NCI-H2171 treated with DMSO at 0.1 percent for 48 hours (cell line): ENCODE data around the gene FSIP1.

ENCODE experiments used
- DNase-seq: peaks from one replicate; lab custom pipeline; 2025; lab: John Stamatoyannopoulos, UW

The FSIP1 gene

DNA sequence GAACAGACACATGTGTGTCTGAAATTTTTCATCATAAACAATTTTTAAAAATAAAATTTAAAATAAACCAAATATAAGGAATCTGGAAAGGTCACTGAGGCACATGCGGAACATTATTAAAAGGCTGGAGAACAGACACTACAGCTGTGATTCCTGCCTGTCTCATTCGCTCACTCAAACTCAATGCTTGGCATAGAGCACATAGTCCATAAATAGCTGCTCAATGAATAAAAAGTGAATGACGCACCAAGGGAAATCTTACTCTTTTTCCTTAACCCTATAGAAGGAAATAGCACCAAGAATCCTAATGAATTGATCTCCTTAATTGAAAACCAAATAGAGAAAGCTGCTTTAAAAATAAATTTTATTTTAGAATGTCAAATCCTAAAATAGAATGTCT lies 98.4 kb downstream of the FSIP1 start:
- no peak for DNase-seq

- DNase-seq, result no peak
Measured at GRCh38 chr15:39682366-39682765, 100.3 kb downstream of the FSIP1 start.

GRCh38 chr15:39680868-39681267 lies 101.8 kb downstream of the FSIP1 start:
- no peak for DNase-seq

GRCh38 chr15:39672666-39673065 lies 110.0 kb downstream of the FSIP1 start:
- DNase-seq, result no peak

DNA sequence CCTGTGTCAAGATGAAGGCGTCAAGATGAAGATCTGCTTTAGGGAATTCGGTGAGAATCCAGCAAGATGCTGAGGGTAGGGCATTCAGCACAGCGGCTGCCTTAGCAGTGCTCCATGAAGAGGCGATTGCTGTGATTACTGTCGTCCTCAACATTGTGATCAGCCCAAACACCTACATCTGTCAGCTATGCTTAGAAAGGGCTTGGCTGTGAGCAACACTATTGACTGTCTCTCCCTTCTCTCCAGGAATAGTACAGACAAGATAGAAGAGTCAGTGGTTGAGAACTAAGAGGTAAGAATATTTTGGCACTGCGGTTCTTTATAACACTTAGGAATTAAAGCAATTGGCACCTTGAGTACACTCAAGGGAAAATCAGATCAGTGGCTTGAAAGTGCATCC lies 110.5 kb downstream of the FSIP1 start:
- no peak for DNase-seq

GRCh38 chr15:39670687-39671086 lies 112.0 kb downstream of the FSIP1 start:
- no peak for DNase-seq

DNA sequence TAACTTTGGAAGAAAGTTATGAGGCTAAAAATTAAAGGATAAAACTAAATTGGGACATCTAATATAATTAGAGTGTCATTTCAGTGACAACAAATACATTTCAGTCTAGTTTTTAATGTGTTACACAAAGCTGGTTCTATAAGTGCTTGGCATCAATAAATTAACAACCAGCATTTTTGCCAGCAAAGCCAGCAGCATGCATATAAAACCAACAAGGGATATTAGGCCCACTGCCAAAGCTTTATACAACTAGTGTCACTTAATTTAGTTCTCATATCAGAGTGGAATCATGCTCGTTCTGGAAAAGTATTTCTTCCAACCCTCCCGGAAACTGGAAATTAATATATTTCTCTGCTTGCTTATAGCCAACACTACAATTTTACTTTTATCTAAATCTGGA lies 113.0 kb downstream of the FSIP1 start:
- DNase-seq, result no peak

- DNase-seq, result no peak
Measured at GRCh38 chr15:39669241-39669640, 113.4 kb downstream of the FSIP1 start.

DNA sequence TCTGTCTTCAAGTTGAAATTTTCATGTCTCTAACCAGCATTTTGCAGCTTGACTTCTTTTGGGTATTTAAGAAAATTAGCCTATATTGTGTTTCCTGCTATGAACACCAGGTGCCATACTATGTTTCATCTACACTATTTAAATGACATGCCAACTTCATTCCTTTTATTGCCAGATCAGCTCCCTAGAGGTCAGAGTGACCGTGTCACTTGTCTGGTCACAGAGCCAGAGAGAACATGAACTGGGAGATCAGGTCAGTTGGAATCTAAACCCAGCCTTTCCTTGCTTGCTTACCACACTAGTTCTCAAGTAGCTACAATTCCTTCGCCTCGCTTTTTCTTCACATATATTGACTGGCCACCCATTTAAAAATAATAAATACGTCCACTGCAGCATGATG lies 114.2 kb downstream of the FSIP1 start:
- DNase-seq, result no peak

DNA sequence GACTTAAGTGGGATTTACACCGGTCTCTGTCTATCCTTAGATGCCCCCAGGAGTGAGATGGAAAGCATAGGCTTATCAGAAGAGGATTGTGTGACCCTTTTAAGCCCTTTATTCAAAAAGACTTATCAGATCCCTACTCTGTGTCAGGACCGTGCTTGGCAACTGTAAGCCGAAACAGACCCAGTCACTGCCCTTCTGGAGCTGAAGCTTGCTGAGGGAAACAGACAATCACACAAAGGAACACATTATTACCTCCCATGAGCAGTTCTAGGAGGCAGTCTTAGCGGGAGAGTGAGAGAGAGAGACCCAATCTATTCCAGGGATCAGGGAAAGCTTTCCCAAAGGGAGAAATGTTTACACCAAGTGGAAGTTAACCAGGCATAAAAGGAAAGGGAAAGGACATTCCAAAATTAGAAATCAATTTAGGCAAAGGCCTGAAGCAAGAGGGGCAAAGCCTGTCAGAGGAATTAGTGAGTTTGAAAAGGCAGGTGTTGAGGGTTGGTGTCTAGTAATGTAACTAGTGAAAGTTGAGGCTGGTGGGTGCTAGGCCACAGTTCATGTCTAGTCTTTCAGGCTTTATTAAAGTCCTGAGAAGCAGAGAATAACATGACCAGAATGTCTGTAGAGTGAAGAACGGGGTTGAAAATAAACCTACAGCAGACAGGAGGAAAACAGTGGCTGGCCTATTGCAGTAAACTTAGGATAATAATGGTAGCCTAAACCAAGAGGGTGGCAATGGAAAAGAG lies 115.1 kb downstream of the FSIP1 start:
- no peak for DNase-seq

GRCh38 chr15:39666677-39667076 lies 116.0 kb downstream of the FSIP1 start:
- DNase-seq, result no peak

DNA sequence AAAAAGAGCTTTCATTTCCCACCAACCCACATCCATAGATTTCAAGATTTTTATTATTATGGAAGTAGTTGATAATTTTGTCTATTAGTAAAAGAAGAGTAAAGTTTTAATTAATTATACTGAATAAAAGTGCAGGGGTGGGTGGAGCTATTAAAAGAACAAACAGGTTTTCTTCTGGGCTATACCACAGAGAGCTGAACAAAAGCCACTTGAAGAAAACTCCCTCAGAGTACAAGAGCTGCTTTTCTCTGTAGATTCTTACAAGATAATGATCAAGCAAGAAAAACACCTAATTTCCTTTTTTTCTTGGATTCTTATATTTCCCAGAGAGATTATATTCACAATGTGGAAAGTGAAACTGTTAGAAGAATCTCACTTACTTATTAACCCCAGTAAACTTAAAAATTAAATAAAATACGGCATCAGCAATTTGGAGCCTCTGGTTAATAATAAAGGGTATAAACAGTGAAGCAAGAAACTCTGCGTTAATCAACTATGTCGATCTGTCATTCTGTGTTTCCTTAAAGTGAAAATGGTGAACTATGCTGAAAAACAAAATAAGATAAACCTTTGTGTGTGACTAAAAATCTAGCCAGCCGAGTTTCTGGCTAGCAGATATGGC lies 116.9 kb downstream of the FSIP1 start:
- DNase-seq, result no peak

DNA sequence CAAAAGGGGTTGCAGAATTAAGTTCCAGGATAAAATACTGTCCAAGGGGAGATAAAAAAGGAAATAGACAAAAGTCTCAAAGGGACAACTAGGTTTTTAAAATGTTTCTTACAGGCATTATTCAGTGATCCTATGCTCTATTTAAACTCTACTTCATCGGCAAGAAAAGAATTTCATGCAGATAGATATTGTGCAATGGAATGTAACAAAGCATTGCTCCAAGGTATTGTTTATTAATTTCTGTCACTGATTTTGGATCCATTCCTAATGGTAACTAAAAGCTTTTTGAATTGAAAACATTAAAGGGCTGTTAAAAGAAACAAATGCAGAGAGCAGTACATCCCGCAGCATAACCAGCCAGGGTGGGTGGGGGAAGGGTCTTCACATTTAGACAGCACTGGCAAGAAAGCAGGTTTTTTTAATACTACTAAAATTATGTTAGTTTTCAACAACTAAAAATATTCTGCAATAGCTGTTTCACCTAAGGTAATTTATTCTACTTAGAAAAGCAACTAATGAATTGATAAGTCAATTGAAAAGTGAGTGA lies 118.9 kb downstream of the FSIP1 start:
- DNase-seq, result no peak

GRCh38 chr15:39661776-39662175 lies 120.9 kb downstream of the FSIP1 start:
- DNase-seq, result no peak

GRCh38 chr15:39658740-39659139 lies 123.9 kb downstream of the FSIP1 start:
- no peak for DNase-seq

GRCh38 chr15:39657668-39658067 lies 125.0 kb downstream of the FSIP1 start:
- DNase-seq, result no peak

- no peak for DNase-seq
Measured at GRCh38 chr15:39657181-39657580, 125.5 kb downstream of the FSIP1 start.

- no peak for DNase-seq
Measured at GRCh38 chr15:39654304-39654703, 128.3 kb downstream of the FSIP1 start.

- DNase-seq, result no peak
Measured at GRCh38 chr15:39651881-39652280, 130.8 kb downstream of the FSIP1 start.

- no peak for DNase-seq
Measured at GRCh38 chr15:39651295-39651694, 131.3 kb downstream of the FSIP1 start.

DNA sequence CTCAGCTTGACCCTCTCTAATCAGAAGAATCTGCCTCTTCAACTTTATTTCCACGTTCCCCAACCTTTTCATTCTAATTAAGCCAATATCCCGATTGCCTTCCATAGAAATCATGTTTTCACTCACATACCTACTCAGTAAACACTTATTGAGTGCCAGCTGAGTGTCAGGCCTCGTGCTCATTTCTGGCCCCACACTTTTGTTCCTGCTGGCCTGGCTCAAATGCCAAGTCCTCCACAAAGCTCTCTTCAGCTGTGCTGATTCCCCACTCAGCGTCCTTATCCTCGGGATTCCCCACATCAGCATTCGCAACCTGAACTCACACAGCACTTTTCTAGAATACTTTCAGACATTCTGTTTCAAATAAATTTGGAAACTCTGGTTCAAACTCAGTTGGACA lies 132.9 kb downstream of the FSIP1 start:
- DNase-seq, result no peak

DNA sequence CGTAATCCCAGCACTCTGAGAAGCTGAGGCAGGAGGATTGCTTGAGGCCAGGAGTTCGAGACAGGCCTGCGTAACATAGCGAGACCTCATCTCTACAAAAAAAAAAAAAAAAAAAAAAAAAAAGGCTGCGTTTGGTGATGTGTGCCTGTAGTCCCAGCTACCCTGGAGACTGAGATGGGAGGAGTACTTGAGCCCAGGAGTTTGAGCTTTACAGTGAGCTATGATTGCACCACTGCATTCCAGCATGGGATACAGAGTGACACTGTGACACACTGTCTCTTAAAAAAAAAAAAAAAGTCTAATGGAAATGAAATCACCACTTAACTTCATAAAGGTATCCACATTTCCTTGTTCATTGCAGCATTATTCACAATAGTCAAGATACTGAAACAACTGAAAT lies 136.2 kb downstream of the FSIP1 start:
- no peak for DNase-seq

DNA sequence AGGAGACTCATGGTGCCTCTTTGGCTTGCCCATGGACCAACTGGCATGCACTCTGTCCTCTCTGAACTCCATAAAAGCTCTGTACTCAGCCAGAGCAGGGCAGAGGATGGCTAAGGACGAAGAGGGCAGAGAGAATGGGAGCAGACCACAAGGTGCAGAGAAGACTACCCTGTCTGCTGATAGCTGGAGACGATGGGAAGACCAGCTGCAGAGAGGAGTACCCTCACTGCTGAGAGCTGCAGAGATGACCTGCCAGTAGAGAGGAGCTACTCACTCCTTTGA lies 136.7 kb downstream of the FSIP1 start:
- no peak for DNase-seq
